ENCODE measurements around the gene AP3B1.
"Not testable (repeated sequence)": the region's sequence is repeated elsewhere in the genome, so short reads cannot be mapped to it uniquely, and the experiment has no call there.

The AP3B1 gene

GRCh38 chr5:78203815-78204214 lies 90.7 kb downstream of the AP3B1 start:
- no peaks in the 10 kb centered on the region for H3K4me1 ChIP-seq (ENCODE audit: insufficient read depth, low read length)
- peaks cover 6% of the 10 kb centered on the region; the same call in 1 of the 2 replicates for H3K9me3 ChIP-seq (ENCODE audit: control insufficient read depth, insufficient read depth, low read length)
- H3K36me3 ChIP-seq (ENCODE audit: insufficient read depth, low read length): no peaks in the 10 kb centered on the region
- H3K9ac ChIP-seq (ENCODE audit: low read depth, low read length): no peak overlapping the region

GRCh38 chr5:78190402-78190801 lies 104.1 kb downstream of the AP3B1 start:
- H3K9me3 ChIP-seq (ENCODE audit: control insufficient read depth, insufficient read depth, low read length): no peaks in the 10 kb centered on the region
- H3K36me3 ChIP-seq (ENCODE audit: insufficient read depth, low read length): no peaks in the 10 kb centered on the region
- H3K9ac ChIP-seq (ENCODE audit: low read depth, low read length): no peak overlapping the region
- H3K4me1 ChIP-seq (ENCODE audit: insufficient read depth, low read length): no peaks in the 10 kb centered on the region

- not testable (repeated sequence) for H3K4me1 ChIP-seq (ENCODE audit: insufficient read depth, low read length); H3K36me3 ChIP-seq (ENCODE audit: insufficient read depth, low read length); H3K9me3 ChIP-seq (ENCODE audit: control insufficient read depth, insufficient read depth, low read length); H3K9ac ChIP-seq (ENCODE audit: low read depth, low read length)
Observed at GRCh38 chr5:78188681-78189080, 105.8 kb downstream of the AP3B1 start.

GRCh38 chr5:78187172-78187571 lies 107.3 kb downstream of the AP3B1 start:
- Histone ChIP-seq H3K36me3 (ENCODE audit: insufficient read depth, low read length) (no peaks in the 10 kb centered on the region), H3K9ac (ENCODE audit: low read depth, low read length) (no peak overlapping the region), H3K4me1 (ENCODE audit: insufficient read depth, low read length) (no peaks in the 10 kb centered on the region), H3K9me3 (ENCODE audit: control insufficient read depth, insufficient read depth, low read length) (no peaks in the 10 kb centered on the region)

- H3K9me3 ChIP-seq (ENCODE audit: control insufficient read depth, insufficient read depth, low read length): no peaks in the 10 kb centered on the region
- no peak overlapping the region for H3K9ac ChIP-seq (ENCODE audit: low read depth, low read length)
- no peaks in the 10 kb centered on the region for H3K4me1 ChIP-seq (ENCODE audit: insufficient read depth, low read length)
- no peaks in the 10 kb centered on the region for H3K36me3 ChIP-seq (ENCODE audit: insufficient read depth, low read length)
Observed at GRCh38 chr5:78182838-78183237, 111.7 kb downstream of the AP3B1 start.

- H3K9me3 ChIP-seq (ENCODE audit: control insufficient read depth, insufficient read depth, low read length): no peaks in the 10 kb centered on the region; the same call in 1 of the 2 replicates
- H3K36me3 ChIP-seq (ENCODE audit: insufficient read depth, low read length): 0 out of 2 replicates have a peak, but pooled peaks cover 7% of the 10 kb centered on the region
- no peaks in the 10 kb centered on the region for H3K4me1 ChIP-seq (ENCODE audit: insufficient read depth, low read length)
- H3K9ac ChIP-seq (ENCODE audit: low read depth, low read length): no peak overlapping the region
Observed at GRCh38 chr5:78178356-78178755, 116.1 kb downstream of the AP3B1 start.

GRCh38 chr5:78170335-78170734 lies 124.2 kb downstream of the AP3B1 start:
- H3K9me3 ChIP-seq (ENCODE audit: control insufficient read depth, insufficient read depth, low read length); H3K9ac ChIP-seq (ENCODE audit: low read depth, low read length); H3K4me1 ChIP-seq (ENCODE audit: insufficient read depth, low read length); H3K36me3 ChIP-seq (ENCODE audit: insufficient read depth, low read length): not testable (repeated sequence)

- no peaks in the 10 kb centered on the region for H3K9me3 ChIP-seq (ENCODE audit: control insufficient read depth, insufficient read depth, low read length)
- no peaks in the 10 kb centered on the region; the same call in 1 of the 2 replicates for H3K36me3 ChIP-seq (ENCODE audit: insufficient read depth, low read length)
- H3K4me1 ChIP-seq (ENCODE audit: insufficient read depth, low read length): no peaks in the 10 kb centered on the region
- no peak overlapping the region for H3K9ac ChIP-seq (ENCODE audit: low read depth, low read length)
Observed at GRCh38 chr5:78162253-78162862, 132.1 kb downstream of the AP3B1 start.

GRCh38 chr5:78157001-78157400 lies 137.5 kb downstream of the AP3B1 start:
- Histone ChIP-seq H3K4me1 (ENCODE audit: insufficient read depth, low read length) (no peaks in the 10 kb centered on the region), H3K36me3 (ENCODE audit: insufficient read depth, low read length) (peaks cover 6% of the 10 kb centered on the region), H3K9ac (ENCODE audit: low read depth, low read length) (no peak overlapping the region), H3K9me3 (ENCODE audit: control insufficient read depth, insufficient read depth, low read length) (no peaks in the 10 kb centered on the region)

GRCh38 chr5:78151594-78152271 lies 142.8 kb downstream of the AP3B1 start:
- Histone ChIP-seq H3K36me3 (ENCODE audit: insufficient read depth, low read length) (peaks cover 6% of the 10 kb centered on the region; the same call in 1 of the 2 replicates), H3K9ac (ENCODE audit: low read depth, low read length) (no peak overlapping the region), H3K4me1 (ENCODE audit: insufficient read depth, low read length) (no peaks in the 10 kb centered on the region), H3K9me3 (ENCODE audit: control insufficient read depth, insufficient read depth, low read length) (no peaks in the 10 kb centered on the region)

- Histone ChIP-seq H3K9ac (ENCODE audit: low read depth, low read length) (no peak overlapping the region), H3K36me3 (ENCODE audit: insufficient read depth, low read length) (peaks cover 7% of the 10 kb centered on the region), H3K4me1 (ENCODE audit: insufficient read depth, low read length) (no peaks in the 10 kb centered on the region), H3K9me3 (ENCODE audit: control insufficient read depth, insufficient read depth, low read length) (no peaks in the 10 kb centered on the region)
Observed at GRCh38 chr5:78137290-78137689, 157.2 kb downstream of the AP3B1 start.

- H3K36me3 ChIP-seq (ENCODE audit: insufficient read depth, low read length): peaks cover 3% of the 10 kb centered on the region
- H3K9me3 ChIP-seq (ENCODE audit: control insufficient read depth, insufficient read depth, low read length): no peaks in the 10 kb centered on the region
- H3K4me1 ChIP-seq (ENCODE audit: insufficient read depth, low read length): no peaks in the 10 kb centered on the region
Observed at GRCh38 chr5:78133423-78133822, 161.1 kb downstream of the AP3B1 start.

GRCh38 chr5:78132507-78132906 lies 162.0 kb downstream of the AP3B1 start:
- peaks cover 3% of the 10 kb centered on the region for H3K36me3 ChIP-seq (ENCODE audit: insufficient read depth, low read length)

More at GRCh38 chr5:78133423-78133822, 161.1 kb downstream of the AP3B1 start:
- H3K9ac ChIP-seq (ENCODE audit: low read depth, low read length): no peak overlapping the region

GRCh38 chr5:78129597-78129996 lies 164.9 kb downstream of the AP3B1 start:
- no peaks in the 10 kb centered on the region for H3K4me1 ChIP-seq (ENCODE audit: insufficient read depth, low read length)
- no peak overlapping the region for H3K9ac ChIP-seq (ENCODE audit: low read depth, low read length)
- no peaks in the 10 kb centered on the region for H3K36me3 ChIP-seq (ENCODE audit: insufficient read depth, low read length)
- no peaks in the 10 kb centered on the region for H3K9me3 ChIP-seq (ENCODE audit: control insufficient read depth, insufficient read depth, low read length)

More at GRCh38 chr5:78132507-78132906, 162.0 kb downstream of the AP3B1 start:
- Histone ChIP-seq H3K9ac (ENCODE audit: low read depth, low read length) (no peak overlapping the region), H3K9me3 (ENCODE audit: control insufficient read depth, insufficient read depth, low read length) (no peaks in the 10 kb centered on the region), H3K4me1 (ENCODE audit: insufficient read depth, low read length) (no peaks in the 10 kb centered on the region)

- Histone ChIP-seq H3K4me1 (ENCODE audit: insufficient read depth, low read length) (no peaks in the 10 kb centered on the region), H3K9ac (ENCODE audit: low read depth, low read length) (no peak overlapping the region), H3K9me3 (ENCODE audit: control insufficient read depth, insufficient read depth, low read length) (no peaks in the 10 kb centered on the region), H3K36me3 (ENCODE audit: insufficient read depth, low read length) (no peaks in the 10 kb centered on the region)
Observed at GRCh38 chr5:78127875-78128274, 166.6 kb downstream of the AP3B1 start.
